ENCODE data around the gene GRID1. TPM values are rescaled to one million over a fixed set of nuclear protein-coding genes. Genes with fewer than 3 reads are reported as not detected.

GRID1 gene
- total RNA-seq, 1 donor, result not detected

GRCh38 chr10:85671530-85671929 is 695.1 kb downstream of the GRID1 start:
- no peaks in the 10 kb centered on the region for H3K9me3 ChIP-seq (ENCODE audit: low read depth, low read length)
- no peaks in the 10 kb centered on the region for H3K27me3 ChIP-seq (ENCODE audit: insufficient read depth, low read length)
- no peaks in the 10 kb centered on the region for H3K4me1 ChIP-seq (ENCODE audit: insufficient read depth, low read length)
- no peak overlapping the region for H3K4me3 ChIP-seq (ENCODE audit: low read length)

DNA sequence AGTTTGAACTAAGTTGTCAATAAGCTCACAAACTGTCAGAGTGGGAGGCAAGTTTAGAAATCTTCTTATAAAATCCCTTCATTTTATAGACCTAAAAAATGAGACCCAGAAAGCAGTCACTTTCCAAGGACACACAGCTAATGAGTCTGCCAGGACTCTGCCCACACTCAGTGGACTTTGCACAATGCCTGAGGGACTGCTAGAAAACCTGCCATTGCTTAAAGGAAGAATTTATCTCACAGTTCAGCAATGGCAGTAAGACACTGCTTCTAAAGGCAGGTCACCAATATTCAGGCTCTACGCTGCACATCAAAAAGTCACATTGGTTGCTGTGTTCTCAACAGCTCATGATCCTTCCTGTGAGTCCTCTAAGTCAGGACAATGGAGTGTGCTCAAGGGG is 698.1 kb downstream of the GRID1 start:
- no peaks in the 10 kb centered on the region for H3K27me3 ChIP-seq (ENCODE audit: insufficient read depth, low read length)
- no peak overlapping the region for H3K4me3 ChIP-seq (ENCODE audit: low read length)
- H3K4me1 ChIP-seq (ENCODE audit: insufficient read depth, low read length), result no peaks in the 10 kb centered on the region
- H3K9me3 ChIP-seq (ENCODE audit: low read depth, low read length), result no peaks in the 10 kb centered on the region

- no peak overlapping the region for H3K4me3 ChIP-seq (ENCODE audit: low read length)
- no peaks in the 10 kb centered on the region for H3K4me1 ChIP-seq (ENCODE audit: insufficient read depth, low read length)
- H3K9me3 ChIP-seq (ENCODE audit: low read depth, low read length), result no peaks in the 10 kb centered on the region
- H3K27me3 ChIP-seq (ENCODE audit: insufficient read depth, low read length), result no peaks in the 10 kb centered on the region
These were observed 698.9 kb downstream of the GRID1 start for GRCh38 chr10:85667638-85668233.

DNA sequence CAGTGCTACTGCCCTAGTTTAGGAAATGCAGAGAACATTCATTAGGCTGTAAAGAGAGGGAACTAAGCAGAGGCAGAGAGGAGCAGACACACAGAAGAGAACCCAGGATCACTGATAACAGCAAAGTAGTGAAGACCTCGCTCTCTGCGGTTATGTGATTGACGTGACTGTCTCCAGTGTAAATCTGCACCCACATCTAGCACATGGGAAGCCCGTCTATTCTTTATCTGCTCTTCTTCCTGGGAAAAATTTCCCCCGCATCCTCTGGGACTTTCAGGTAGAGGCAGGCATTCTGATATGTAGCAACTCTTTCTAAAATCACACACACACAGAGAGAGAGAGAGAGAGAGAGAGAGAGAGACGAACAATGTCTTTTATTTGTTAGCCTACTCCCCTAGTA is 699.6 kb downstream of the GRID1 start:
- Histone ChIP-seq H3K4me1 (ENCODE audit: insufficient read depth, low read length) (no peaks in the 10 kb centered on the region), H3K4me3 (ENCODE audit: low read length) (no peak overlapping the region), H3K27me3 (ENCODE audit: insufficient read depth, low read length) (no peaks in the 10 kb centered on the region), H3K9me3 (ENCODE audit: low read depth, low read length) (no peaks in the 10 kb centered on the region)

DNA sequence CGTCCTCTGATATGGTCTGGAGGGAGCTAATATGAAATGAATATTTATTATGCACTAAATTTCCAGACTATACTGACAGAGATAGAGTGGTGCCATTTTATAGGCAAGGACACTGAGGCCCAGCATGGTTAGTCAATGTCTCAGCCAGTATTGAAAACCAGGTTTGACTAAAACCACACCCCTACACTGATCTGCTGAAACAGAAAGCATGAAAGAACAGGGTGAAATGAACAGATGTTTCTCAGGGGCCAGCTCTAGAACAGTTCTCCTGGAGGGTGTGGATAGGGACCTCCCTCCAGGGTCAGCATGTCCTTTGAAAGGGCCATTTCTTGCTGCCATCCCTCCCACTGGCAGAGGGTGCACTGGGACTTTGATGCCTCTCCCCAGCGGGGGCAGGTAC is 700.5 kb downstream of the GRID1 start:
- H3K27me3 ChIP-seq (ENCODE audit: insufficient read depth, low read length), result no peaks in the 10 kb centered on the region
- H3K4me3 ChIP-seq (ENCODE audit: low read length), result no peak overlapping the region
- no peaks in the 10 kb centered on the region for H3K9me3 ChIP-seq (ENCODE audit: low read depth, low read length)
- H3K4me1 ChIP-seq (ENCODE audit: insufficient read depth, low read length), result no peaks in the 10 kb centered on the region

DNA sequence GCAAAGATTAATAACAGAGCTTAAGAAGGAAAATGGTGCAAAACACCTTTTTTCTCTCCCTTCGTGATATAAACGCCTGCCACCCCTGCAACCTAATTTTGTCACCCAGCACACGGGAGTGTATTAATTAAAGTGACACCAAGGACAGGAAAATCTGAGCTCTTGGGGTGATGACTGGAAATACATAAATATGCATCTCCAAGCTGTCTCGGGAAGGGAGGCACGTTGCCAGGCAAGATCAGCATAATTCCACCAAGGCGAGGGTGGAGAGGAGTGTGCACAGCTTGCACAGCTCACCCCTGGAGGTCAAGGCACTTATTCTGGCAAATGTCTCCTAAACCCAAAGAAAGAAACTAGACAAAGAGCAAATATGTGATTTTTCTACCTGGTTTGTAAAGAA is 700.9 kb downstream of the GRID1 start:
- Histone ChIP-seq H3K9me3 (ENCODE audit: low read depth, low read length) (no peaks in the 10 kb centered on the region), H3K4me3 (ENCODE audit: low read length) (no peak overlapping the region), H3K27me3 (ENCODE audit: insufficient read depth, low read length) (no peaks in the 10 kb centered on the region), H3K4me1 (ENCODE audit: insufficient read depth, low read length) (no peaks in the 10 kb centered on the region)

GRCh38 chr10:85665078-85665477 is 701.5 kb downstream of the GRID1 start:
- Histone ChIP-seq H3K4me3 (ENCODE audit: low read length) (no peak overlapping the region), H3K4me1 (ENCODE audit: insufficient read depth, low read length) (no peaks in the 10 kb centered on the region), H3K27me3 (ENCODE audit: insufficient read depth, low read length) (no peaks in the 10 kb centered on the region), H3K9me3 (ENCODE audit: low read depth, low read length) (no peaks in the 10 kb centered on the region)

DNA sequence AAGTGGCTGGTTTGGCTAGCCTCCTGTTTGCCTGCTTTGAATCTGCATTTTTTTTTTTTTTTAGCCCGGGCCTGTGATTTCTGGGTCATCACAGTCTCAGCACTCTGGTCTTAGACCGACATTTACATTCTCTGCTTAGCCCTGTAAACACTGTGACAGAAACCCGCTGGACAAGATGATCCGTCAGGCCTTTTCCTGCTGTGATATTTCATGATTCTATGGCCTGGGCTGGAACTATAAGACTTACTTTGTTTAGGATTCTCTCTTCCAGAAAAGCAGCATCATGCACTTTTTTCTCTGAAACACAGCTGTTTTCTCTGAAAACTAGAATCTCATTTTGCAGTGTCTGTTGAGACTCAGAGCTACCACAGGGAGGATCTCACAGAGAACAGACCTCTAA is 705.5 kb downstream of the GRID1 start:
- no peaks in the 10 kb centered on the region for H3K27me3 ChIP-seq (ENCODE audit: insufficient read depth, low read length)
- H3K4me1 ChIP-seq (ENCODE audit: insufficient read depth, low read length), result no peaks in the 10 kb centered on the region
- no peaks in the 10 kb centered on the region for H3K9me3 ChIP-seq (ENCODE audit: low read depth, low read length)
- no peak overlapping the region for H3K4me3 ChIP-seq (ENCODE audit: low read length)

- Histone ChIP-seq H3K4me3 (ENCODE audit: low read length) (no peak overlapping the region), H3K27me3 (ENCODE audit: insufficient read depth, low read length) (no peaks in the 10 kb centered on the region), H3K4me1 (ENCODE audit: insufficient read depth, low read length) (no peaks in the 10 kb centered on the region), H3K9me3 (ENCODE audit: low read depth, low read length) (no peaks in the 10 kb centered on the region)
These were observed 707.3 kb downstream of the GRID1 start for GRCh38 chr10:85659331-85659730.

- Histone ChIP-seq H3K27me3 (ENCODE audit: insufficient read depth, low read length) (no peaks in the 10 kb centered on the region), H3K9me3 (ENCODE audit: low read depth, low read length) (no peaks in the 10 kb centered on the region), H3K4me1 (ENCODE audit: insufficient read depth, low read length) (no peaks in the 10 kb centered on the region), H3K4me3 (ENCODE audit: low read length) (no peak overlapping the region)
These were observed 708.1 kb downstream of the GRID1 start for GRCh38 chr10:85658518-85658917.

DNA sequence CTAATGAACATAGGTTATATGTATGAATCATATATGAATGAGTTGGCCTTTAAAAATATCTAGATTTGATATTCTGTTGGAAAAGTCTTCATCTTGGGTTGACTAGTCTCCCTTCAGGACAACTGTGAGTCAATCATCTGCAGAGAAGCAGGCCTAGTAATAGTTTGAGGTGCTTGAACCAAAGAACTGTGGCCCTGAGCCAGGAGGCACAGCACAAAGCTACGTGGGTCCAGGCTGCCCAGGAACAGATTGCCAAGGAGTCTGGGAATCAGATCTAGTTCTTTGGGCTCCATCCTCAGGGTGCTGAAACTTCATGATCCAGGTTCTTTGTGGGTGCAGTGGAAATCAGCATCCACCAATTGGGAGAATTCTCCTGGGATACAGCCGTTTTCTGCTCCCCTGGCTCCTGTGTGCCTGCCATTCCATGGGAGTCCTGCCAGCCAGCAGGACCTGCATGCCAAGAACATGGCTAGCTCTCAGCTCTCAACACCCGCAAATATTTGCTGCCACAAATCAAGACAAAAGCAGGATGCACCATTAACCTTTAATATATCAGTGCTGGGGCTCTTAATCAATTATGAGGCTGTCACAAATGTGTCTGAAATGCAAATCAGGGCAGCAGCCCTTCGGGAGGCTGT is 709.0 kb downstream of the GRID1 start:
- Histone ChIP-seq H3K27me3 (ENCODE audit: insufficient read depth, low read length) (no peaks in the 10 kb centered on the region), H3K4me1 (ENCODE audit: insufficient read depth, low read length) (no peaks in the 10 kb centered on the region), H3K9me3 (ENCODE audit: low read depth, low read length) (no peaks in the 10 kb centered on the region), H3K4me3 (ENCODE audit: low read length) (no peak overlapping the region)

DNA sequence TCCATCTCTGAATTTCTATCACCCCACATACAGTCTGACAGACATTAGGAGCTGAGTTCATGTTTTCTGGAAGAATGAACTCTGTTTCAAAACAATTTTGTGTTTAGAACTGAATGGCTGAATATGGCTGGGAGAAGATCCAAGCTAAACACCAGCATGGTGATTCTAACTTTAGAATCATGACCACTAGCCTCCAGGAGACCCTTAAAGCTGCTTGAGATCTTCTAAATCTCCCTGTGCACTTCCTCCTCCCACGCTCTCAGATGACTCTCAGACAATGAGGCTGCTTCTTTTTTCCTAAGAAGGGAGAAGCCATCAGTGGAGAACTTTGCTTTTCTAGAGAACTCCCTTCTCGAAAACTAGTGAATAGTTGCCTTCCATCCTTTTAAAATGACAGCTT is 711.2 kb downstream of the GRID1 start:
- no peak overlapping the region for H3K4me3 ChIP-seq (ENCODE audit: low read length)
- H3K27me3 ChIP-seq (ENCODE audit: insufficient read depth, low read length), result no peaks in the 10 kb centered on the region
- no peaks in the 10 kb centered on the region for H3K4me1 ChIP-seq (ENCODE audit: insufficient read depth, low read length)
- H3K9me3 ChIP-seq (ENCODE audit: low read depth, low read length), result no peaks in the 10 kb centered on the region

DNA sequence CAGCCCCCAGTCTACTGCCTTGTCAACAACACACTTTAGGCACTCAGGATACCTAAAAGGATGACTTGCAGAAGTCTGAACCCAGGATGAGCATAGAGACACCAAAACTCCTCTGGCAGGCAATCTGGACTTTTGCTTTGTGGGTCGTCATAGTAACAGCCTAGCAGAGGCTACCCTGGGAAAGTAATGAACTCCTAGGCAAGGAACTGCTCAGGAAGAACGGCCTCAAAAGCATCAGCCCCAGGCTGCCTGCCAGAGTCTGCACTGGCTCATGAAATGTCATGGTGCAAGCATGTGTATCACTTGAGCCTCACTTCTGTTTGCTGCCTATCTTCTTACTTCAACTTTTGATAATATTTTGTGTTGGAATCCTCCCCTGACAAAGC is 715.1 kb downstream of the GRID1 start:
- H3K4me3 ChIP-seq (ENCODE audit: low read length), result no peak overlapping the region
- H3K4me1 ChIP-seq (ENCODE audit: insufficient read depth, low read length), result no peaks in the 10 kb centered on the region
- H3K27me3 ChIP-seq (ENCODE audit: insufficient read depth, low read length), result no peaks in the 10 kb centered on the region
- H3K9me3 ChIP-seq (ENCODE audit: low read depth, low read length), result no peaks in the 10 kb centered on the region

DNA sequence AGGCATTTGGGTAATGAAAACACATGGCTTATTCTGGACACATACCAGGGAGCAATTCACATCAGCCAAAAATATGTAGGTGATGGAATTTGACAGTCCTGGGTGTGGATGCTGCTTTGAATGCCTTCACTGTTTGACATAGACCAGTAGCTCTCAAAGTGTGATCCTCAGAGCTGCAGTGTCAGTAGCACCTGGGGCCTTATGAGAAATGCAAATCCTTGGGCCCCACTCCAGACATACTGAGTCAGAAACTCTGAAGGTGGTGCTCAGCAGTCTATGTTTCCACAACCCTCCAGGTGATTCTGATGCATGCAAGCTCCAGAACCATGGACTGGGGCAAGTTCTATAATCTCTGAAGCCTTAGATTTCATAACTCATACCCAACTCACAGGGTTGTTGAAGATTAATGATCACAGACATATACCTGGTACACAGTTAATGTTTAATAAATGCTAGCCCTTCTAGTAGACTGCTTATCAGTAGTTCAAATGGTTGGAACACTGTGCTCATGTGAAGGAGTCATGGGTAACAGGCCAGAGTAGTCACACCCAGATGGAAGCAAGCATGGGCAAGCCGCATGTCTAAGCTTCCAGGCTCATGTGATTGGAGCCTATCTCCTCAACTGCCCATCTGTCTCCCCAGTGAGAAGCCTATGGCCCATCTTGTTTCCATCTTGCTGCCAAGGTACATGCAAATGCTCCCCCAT is 715.7 kb downstream of the GRID1 start:
- no peaks in the 10 kb centered on the region for H3K4me1 ChIP-seq (ENCODE audit: insufficient read depth, low read length)
- no peaks in the 10 kb centered on the region for H3K27me3 ChIP-seq (ENCODE audit: insufficient read depth, low read length)
- no peak overlapping the region for H3K4me3 ChIP-seq (ENCODE audit: low read length)
- no peaks in the 10 kb centered on the region for H3K9me3 ChIP-seq (ENCODE audit: low read depth, low read length)

DNA sequence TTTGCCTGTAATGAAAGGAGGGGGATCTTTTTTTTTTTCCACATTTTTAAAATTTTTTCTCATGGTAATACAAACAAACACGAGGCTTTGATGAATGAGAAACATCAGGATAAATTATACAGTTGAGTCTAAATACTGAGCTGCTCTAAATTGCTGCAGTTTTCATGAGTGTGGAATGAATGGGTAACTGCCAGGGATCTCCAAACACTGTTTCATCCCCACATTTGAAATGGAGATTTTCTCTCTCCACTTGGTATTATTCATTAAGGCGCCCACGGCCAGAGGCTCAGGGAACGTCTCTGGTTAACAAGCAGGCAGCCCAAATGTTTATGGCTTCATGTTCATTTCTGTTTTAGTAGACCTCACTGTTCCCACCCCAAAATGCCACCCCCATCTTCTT is 717.1 kb downstream of the GRID1 start:
- Histone ChIP-seq H3K27me3 (ENCODE audit: insufficient read depth, low read length) (no peaks in the 10 kb centered on the region), H3K9me3 (ENCODE audit: low read depth, low read length) (no peaks in the 10 kb centered on the region), H3K4me1 (ENCODE audit: insufficient read depth, low read length) (no peaks in the 10 kb centered on the region), H3K4me3 (ENCODE audit: low read length) (no peak overlapping the region)

- Histone ChIP-seq H3K4me3 (ENCODE audit: low read length) (no peak overlapping the region), H3K9me3 (ENCODE audit: low read depth, low read length) (no peaks in the 10 kb centered on the region), H3K27me3 (ENCODE audit: insufficient read depth, low read length) (no peaks in the 10 kb centered on the region), H3K4me1 (ENCODE audit: insufficient read depth, low read length) (no peaks in the 10 kb centered on the region)
These were observed 718.3 kb downstream of the GRID1 start for GRCh38 chr10:85648279-85648754.
